Measurements from ENCODE around the gene L1TD1. TPM values are rescaled to one million over a fixed set of nuclear protein-coding genes. Genes with fewer than 3 reads are reported as not detected.
A peak's percentile ranks its signal among the peaks of the same experiment; 100 is the strongest.
"Not testable (repeated sequence)": the region's sequence is repeated elsewhere in the genome, so short reads cannot be mapped to it uniquely, and the experiment has no call there.

The L1TD1 gene
- total and polyA plus RNA-seq, 8 donors, result 0.13 to 10.1 (median 1.2) TPM; not detected in 4

DNA sequence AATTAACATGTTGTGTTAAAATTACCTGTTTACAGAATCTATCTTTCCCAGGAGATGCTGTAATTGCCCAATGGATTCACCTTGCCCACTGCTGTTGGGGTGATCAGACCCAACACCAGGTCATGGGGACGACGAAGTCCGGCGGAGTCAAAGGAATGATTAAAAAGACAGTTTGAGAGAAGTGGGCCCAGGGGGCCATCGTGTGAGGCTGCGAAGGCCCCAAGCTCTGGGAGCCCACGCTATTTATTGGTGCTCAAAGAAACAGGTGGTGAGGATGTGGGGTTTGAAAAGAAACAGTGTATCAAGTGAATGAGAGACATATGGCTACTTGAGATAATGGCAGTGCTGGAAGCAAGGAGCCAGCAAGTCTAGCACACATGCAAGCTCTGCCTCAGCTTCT, 16.3 kb upstream of the L1TD1 start:
- Histone ChIP-seq H3K27me3 (no peaks in the 10 kb centered on the region), H3K36me3 (no peaks in the 10 kb centered on the region), H3K4me1 (peaks cover 0 to 10% (median 4%) of the 10 kb centered on the region in 4 donors), H3K9me3 (no peaks in the 10 kb centered on the region), H3K4me3 (no peak overlapping the region), H3K27ac (no peak overlapping the region)
- intact Hi-C loops (cut with DNase I; ENCODE audit: low total_unique reads), result loop anchor here (5.0 kb wide), 1 partner anchor 229 kb away; no protein-coding TSS in a partner anchor
- TF ChIP-seq, protein P1, sequence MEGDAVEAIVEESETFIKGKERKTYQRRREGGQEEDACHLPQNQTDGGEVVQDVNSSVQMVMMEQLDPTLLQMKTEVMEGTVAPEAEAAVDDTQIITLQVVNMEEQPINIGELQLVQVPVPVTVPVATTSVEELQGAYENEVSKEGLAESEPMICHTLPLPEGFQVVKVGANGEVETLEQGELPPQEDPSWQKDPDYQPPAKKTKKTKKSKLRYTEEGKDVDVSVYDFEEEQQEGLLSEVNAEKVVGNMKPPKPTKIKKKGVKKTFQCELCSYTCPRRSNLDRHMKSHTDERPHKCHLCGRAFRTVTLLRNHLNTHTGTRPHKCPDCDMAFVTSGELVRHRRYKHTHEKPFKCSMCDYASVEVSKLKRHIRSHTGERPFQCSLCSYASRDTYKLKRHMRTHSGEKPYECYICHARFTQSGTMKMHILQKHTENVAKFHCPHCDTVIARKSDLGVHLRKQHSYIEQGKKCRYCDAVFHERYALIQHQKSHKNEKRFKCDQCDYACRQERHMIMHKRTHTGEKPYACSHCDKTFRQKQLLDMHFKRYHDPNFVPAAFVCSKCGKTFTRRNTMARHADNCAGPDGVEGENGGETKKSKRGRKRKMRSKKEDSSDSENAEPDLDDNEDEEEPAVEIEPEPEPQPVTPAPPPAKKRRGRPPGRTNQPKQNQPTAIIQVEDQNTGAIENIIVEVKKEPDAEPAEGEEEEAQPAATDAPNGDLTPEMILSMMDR (IDR thresholded peaks at IDR 0.05), result no peak
- TF ChIP-seq POLR2A (IDR thresholded peaks at IDR 0.05) (no peak), POLR2AphosphoS5 (IDR thresholded peaks at IDR 0.05) (no peak), EP300 (IDR thresholded peaks at IDR 0.05) (no peak)
- WGBS, 5 donors, result 88 to 97% (median 95%) methylated on average over 7 of the region's 7 CpGs
- DNase-seq, result no peak

DNA sequence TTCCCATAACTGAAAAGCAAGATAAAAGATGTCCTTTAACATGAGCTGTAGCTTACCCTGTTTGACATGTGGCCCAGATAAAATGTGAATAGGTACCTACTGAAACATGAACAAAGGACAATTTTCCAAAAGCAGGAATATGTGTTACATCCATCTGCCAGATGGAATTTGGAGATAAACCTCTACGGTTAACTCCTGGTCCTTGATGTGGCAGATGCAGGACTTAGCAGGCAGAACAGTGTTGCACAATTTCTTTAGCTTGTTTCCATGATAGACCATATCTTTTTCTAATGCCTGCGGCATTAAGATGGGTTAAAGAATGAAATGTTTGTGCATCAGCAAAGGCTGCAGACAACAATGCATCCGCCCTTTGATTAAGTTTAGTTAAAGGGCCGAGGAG, 14.6 kb upstream of the L1TD1 start:
- H3K9me3 ChIP-seq; H3K36me3 ChIP-seq; intact Hi-C loops (cut with DNase I; ENCODE audit: low total_unique reads); H3K4me3 ChIP-seq; H3K27ac ChIP-seq; DNase-seq; H3K27me3 ChIP-seq: not testable (repeated sequence)
- WGBS, 5 donors, result 50 to 70% (median 63%) methylated on average over 4 of the region's 4 CpGs
- peaks cover 0 to 10% (median 4%) of the 10 kb centered on the region in 4 donors for H3K4me1 ChIP-seq

DNA sequence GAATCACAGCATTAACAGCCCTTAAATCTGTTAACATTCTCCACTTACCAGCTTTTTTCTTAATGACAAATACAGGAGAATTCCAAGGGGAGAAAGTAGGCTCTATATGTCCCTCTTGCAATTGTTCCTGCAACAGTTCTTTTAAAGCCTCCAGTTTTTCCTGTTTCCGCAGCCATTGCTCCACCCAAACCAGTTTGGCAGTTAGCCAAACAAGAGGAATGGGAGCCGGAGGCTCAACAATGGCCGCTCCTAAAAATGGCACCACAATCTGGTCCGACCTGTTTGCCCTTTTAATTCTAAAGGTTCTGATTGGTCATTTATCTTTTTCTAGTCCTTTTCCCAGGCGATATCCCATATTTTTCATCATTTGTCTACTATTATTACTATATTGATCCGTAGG, 14.0 kb upstream of the L1TD1 start:
- intact Hi-C loops (cut with DNase I; ENCODE audit: low total_unique reads), result no loop called here
- WGBS, 5 donors, result 26 to 45% (median 32%) methylated on average over 6 of the region's 6 CpGs
- no peak overlapping the region for H3K27ac ChIP-seq

DNA sequence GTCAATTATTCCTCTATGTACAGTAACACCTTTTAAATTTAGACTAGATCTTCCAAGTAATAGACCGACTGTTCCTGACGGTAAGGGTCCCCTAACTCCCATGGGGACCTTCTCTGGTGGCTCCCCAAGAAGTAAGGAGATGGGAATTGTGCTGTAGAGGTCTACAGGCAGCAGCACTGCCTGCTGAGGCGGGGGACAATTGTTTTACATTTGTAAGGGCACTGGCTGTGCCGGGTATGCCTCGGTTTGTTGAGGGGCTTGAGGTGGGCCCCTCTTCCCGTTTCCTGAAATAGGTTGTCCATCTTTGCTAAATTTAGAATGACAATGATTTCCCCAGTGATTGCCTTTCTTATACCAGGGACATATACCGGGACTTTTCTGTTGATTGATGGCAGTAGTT, 13.1 kb upstream of the L1TD1 start:
- Histone ChIP-seq H3K4me3 (no peak overlapping the region), H3K27me3 (no peaks in the 10 kb centered on the region), H3K36me3 (no peaks in the 10 kb centered on the region), H3K4me1 (peaks cover 0 to 10% (median 4%) of the 10 kb centered on the region in 4 donors), H3K27ac (no peak overlapping the region), H3K9me3 (no peaks in the 10 kb centered on the region)
- DNase-seq, result no peak
- TF ChIP-seq, protein P1 (IDR thresholded peaks at IDR 0.05), result no peak
- TF ChIP-seq POLR2AphosphoS5 (IDR thresholded peaks at IDR 0.05), result no peak
- 70 to 86% (median 76%) methylated on average over 7 of the region's 7 CpGs for WGBS, 5 donors
- intact Hi-C loops (cut with DNase I; ENCODE audit: low total_unique reads), result no loop called here

More for the DNA sequence above, 14.0 kb upstream of the L1TD1 start:
- peak; percentile 36 to 72 for DNase-seq
- H3K4me3 ChIP-seq, result no peak overlapping the region
- H3K27me3 ChIP-seq, result no peaks in the 10 kb centered on the region
- TF ChIP-seq POLR2AphosphoS5 (IDR thresholded peaks at IDR 0.05) (no peak), POLR2A (IDR thresholded peaks at IDR 0.05) (no peak), EP300 (IDR thresholded peaks at IDR 0.05) (no peak)
- TF ChIP-seq, protein P1 (IDR thresholded peaks at IDR 0.05), result no peak
- no peaks in the 10 kb centered on the region for H3K36me3 ChIP-seq
- no peaks in the 10 kb centered on the region for H3K9me3 ChIP-seq
- H3K4me1 ChIP-seq, result peaks cover 0 to 10% (median 4%) of the 10 kb centered on the region in 4 donors

DNA sequence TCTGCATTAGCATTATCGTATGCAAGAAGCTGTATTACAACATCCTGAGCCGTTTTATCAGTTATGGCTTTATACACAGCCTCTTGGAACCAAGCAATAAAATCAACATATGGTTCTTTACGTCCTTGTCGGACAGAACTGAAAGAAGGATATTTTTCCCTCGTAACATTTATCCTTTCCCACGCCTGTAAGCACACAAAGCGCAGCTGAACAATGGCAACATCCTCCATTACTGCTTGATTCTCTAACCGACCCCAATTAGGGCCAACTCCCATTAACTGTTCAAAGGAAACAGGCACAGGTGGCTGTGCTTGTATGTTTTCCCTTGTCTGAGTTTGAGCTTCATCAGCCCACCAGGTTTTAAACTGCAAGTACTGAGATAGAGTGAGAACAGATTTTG, 12.5 kb upstream of the L1TD1 start:
- H3K4me3 ChIP-seq; H3K9me3 ChIP-seq; H3K27ac ChIP-seq; H3K27me3 ChIP-seq; intact Hi-C loops (cut with DNase I; ENCODE audit: low total_unique reads); H3K36me3 ChIP-seq; DNase-seq: not testable (repeated sequence)
- whole genome bisulfite sequencing, 5 donors, result 35 to 63% (median 43%) methylated on average over 8 of the region's 8 CpGs
- H3K4me1 ChIP-seq, result peaks cover 0 to 10% (median 4%) of the 10 kb centered on the region in 4 donors

DNA sequence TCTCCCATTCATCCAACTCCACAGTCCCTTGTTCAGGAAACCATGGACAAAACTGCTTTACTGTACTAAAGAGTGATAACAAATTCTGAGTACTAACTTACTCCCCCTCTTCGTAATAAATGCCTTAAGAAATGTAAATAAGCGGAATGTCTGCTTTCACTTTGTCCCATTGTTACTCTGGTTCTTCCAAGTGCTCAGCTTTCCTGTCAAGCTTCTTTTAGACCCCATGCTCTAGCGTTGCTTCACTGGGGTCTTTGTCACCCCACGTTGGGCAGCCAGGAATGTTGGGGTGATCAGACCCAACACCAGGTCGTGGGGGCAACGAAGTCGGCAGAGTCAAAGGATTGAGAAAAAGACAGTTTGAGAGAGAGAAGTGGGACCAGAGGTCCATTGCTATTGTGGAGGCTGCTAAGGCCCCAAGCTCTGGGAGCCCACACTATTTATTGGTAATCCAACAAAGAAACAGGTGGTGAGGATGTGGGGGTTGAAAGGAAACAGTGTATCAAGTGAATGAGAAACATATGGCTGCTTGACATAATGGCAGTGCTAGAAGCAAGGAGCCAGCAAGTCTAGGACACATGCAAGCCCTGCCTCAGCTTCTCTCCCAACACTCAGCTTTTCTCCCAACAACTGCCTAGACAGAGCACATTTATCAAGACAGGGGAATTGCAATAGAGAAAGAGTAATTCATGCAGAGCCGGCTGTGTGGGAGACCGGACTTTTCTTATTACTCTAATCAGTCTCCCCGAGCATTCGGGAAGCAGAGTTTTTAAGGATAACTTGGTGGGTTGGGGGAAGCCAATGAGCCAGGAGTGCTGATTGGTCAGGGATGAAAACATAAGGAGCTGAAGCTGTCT, 11.3 kb upstream of the L1TD1 start:
- WGBS, 5 donors, result 66 to 79% (median 70%) methylated on average over 11 of the region's 11 CpGs
- H3K4me3 ChIP-seq; H3K27me3 ChIP-seq; H3K9me3 ChIP-seq; DNase-seq; H3K36me3 ChIP-seq; intact Hi-C loops (cut with DNase I; ENCODE audit: low total_unique reads); H3K27ac ChIP-seq: not testable (repeated sequence)
- peaks cover 0 to 10% (median 4%) of the 10 kb centered on the region in 4 donors for H3K4me1 ChIP-seq

All from stomach (tissue), 9 donors.